ENCODE data around the gene ARMC5.

Gene ARMC5

GRCh38 chr16:31466381-31466841, 7.1 kb downstream of the ARMC5 start:
- Histone ChIP-seq H3K36me3 (replicated peaks; ENCODE audit: low read depth, low read length) (no peaks in the 10 kb centered on the region), H3K27ac (ENCODE audit: low read length) (no peak overlapping the region), H3K4me2 (ENCODE audit: low read length) (no peak overlapping the region)

GRCh38 chr16:31467151-31467773, 8.0 kb downstream of the ARMC5 start:
- peaks cover 8% of the 10 kb centered on the region for H3K4me1 ChIP-seq (ENCODE audit: low read length)
- H4K20me1 ChIP-seq (ENCODE audit: insufficient read depth, low read length): no peaks in the 10 kb centered on the region
- H3K27ac ChIP-seq (ENCODE audit: low read length): no peak overlapping the region
- H2AFZ ChIP-seq (ENCODE audit: low read depth, low read length): no peak overlapping the region
- H3K27me3 ChIP-seq (ENCODE audit: low read depth, low read length): no peaks in the 10 kb centered on the region
- H3K9ac ChIP-seq (ENCODE audit: low read length): no peak overlapping the region
- TF ChIP-seq EZH2phosphoT487 (IDR thresholded peaks at IDR 0.05; ENCODE audit: low read depth): no peak
- no peak for TF ChIP-seq CTCF (IDR thresholded peaks at IDR 0.05; ENCODE audit: low read depth, low read length)
- H3K4me2 ChIP-seq (ENCODE audit: low read length): no peak overlapping the region
- no peak overlapping the region for H3K4me3 ChIP-seq (ENCODE audit: low read length)
- H3K79me2 ChIP-seq (ENCODE audit: low read length): no peaks in the 10 kb centered on the region
- H3K9me3 ChIP-seq (ENCODE audit: insufficient read depth, low read length): no peaks in the 10 kb centered on the region
- H3K36me3 ChIP-seq (replicated peaks; ENCODE audit: low read depth, low read length): no peaks in the 10 kb centered on the region

More at GRCh38 chr16:31466381-31466841, 7.1 kb downstream of the ARMC5 start:
- Histone ChIP-seq H3K4me3 (ENCODE audit: low read length) (no peak overlapping the region), H3K9me3 (ENCODE audit: insufficient read depth, low read length) (no peaks in the 10 kb centered on the region), H3K79me2 (ENCODE audit: low read length) (no peaks in the 10 kb centered on the region), H3K27me3 (ENCODE audit: low read depth, low read length) (no peaks in the 10 kb centered on the region), H4K20me1 (ENCODE audit: insufficient read depth, low read length) (no peaks in the 10 kb centered on the region), H3K4me1 (ENCODE audit: low read length) (peaks cover 8% of the 10 kb centered on the region), H2AFZ (ENCODE audit: low read depth, low read length) (no peak overlapping the region), H3K9ac (ENCODE audit: low read length) (no peak overlapping the region)
- no peak for TF ChIP-seq EZH2phosphoT487 (IDR thresholded peaks at IDR 0.05; ENCODE audit: low read depth)
- TF ChIP-seq CTCF (IDR thresholded peaks at IDR 0.05; ENCODE audit: low read depth, low read length): no peak

GRCh38 chr16:31467858-31468257, 8.6 kb downstream of the ARMC5 start:
- Histone ChIP-seq H3K4me1 (ENCODE audit: low read length) (peaks cover 8% of the 10 kb centered on the region), H3K27ac (ENCODE audit: low read length) (no peak overlapping the region), H3K9me3 (ENCODE audit: insufficient read depth, low read length) (no peaks in the 10 kb centered on the region), H3K27me3 (ENCODE audit: low read depth, low read length) (no peaks in the 10 kb centered on the region), H3K4me2 (ENCODE audit: low read length) (no peak overlapping the region), H4K20me1 (ENCODE audit: insufficient read depth, low read length) (no peaks in the 10 kb centered on the region), H3K4me3 (ENCODE audit: low read length) (no peak overlapping the region), H3K79me2 (ENCODE audit: low read length) (no peaks in the 10 kb centered on the region), H3K9ac (ENCODE audit: low read length) (no peak overlapping the region), H3K36me3 (replicated peaks; ENCODE audit: low read depth, low read length) (no peaks in the 10 kb centered on the region), H2AFZ (ENCODE audit: low read depth, low read length) (no peak overlapping the region)
- TF ChIP-seq CTCF (IDR thresholded peaks at IDR 0.05; ENCODE audit: low read depth, low read length) (no peak), EZH2phosphoT487 (IDR thresholded peaks at IDR 0.05; ENCODE audit: low read depth) (no peak)

- no peaks in the 10 kb centered on the region for H3K27me3 ChIP-seq (ENCODE audit: low read depth, low read length)
- no peaks in the 10 kb centered on the region for H3K79me2 ChIP-seq (ENCODE audit: low read length)
- no peak overlapping the region for H3K4me3 ChIP-seq (ENCODE audit: low read length)
- H3K9ac ChIP-seq (ENCODE audit: low read length): no peak overlapping the region
- no peak overlapping the region for H2AFZ ChIP-seq (ENCODE audit: low read depth, low read length)
- H4K20me1 ChIP-seq (ENCODE audit: insufficient read depth, low read length): no peaks in the 10 kb centered on the region
- H3K9me3 ChIP-seq (ENCODE audit: insufficient read depth, low read length): no peaks in the 10 kb centered on the region
- no peaks in the 10 kb centered on the region for H3K36me3 ChIP-seq (replicated peaks; ENCODE audit: low read depth, low read length)
- H3K4me1 ChIP-seq (ENCODE audit: low read length): 0 out of 2 replicates have a peak, but pooled peaks cover 3% of the 10 kb centered on the region
- TF ChIP-seq EZH2phosphoT487 (IDR thresholded peaks at IDR 0.05; ENCODE audit: low read depth) (no peak), CTCF (IDR thresholded peaks at IDR 0.05; ENCODE audit: low read depth, low read length) (no peak)
- H3K27ac ChIP-seq (ENCODE audit: low read length): no peak overlapping the region
- H3K4me2 ChIP-seq (ENCODE audit: low read length): no peak overlapping the region
Observed at GRCh38 chr16:31470615-31471014, 11.3 kb downstream of the ARMC5 start.
